RWPE1 (cell line): ENCODE results near the gene SLC29A4.
"Not testable (repeated sequence)": the region's sequence is repeated elsewhere in the genome, so short reads cannot be mapped to it uniquely, and the experiment has no call there.

Experiments
- CTCF ChIA-PET: fragments of 350-600 bp; sonication (Branson Sonifier 250); formaldehyde crosslinking; extraction: SDS; loops from one replicate; lab custom pipeline; 2021; lab: Yijun Ruan, JAX
- POLR2A ChIA-PET: fragments of 400-600 bp; formaldehyde crosslinking; extraction: SDS; loops from one replicate; lab custom pipeline; 2020; ENCODE audit warnings: antibody characterized with exemption; ENCODE audit not compliant: low non-redundant PET; lab: Yijun Ruan, JAX
- DNase-seq: peaks from one replicate; pipeline ENCODE4 v3.0.0; 2012; ENCODE audit warnings: low spot score
- H3K27ac ChIP-seq: fragments of 450-650 bp; 2 replicates; pipeline ENCODE4 v1.5.1; 2017
- CTCF ChIP-seq: fragments of 450-650 bp; conservative IDR thresholded peaks from 2 replicates; pipeline ENCODE4 v1.5.1; 2017; ENCODE audit warnings: low read depth, mild to moderate bottlenecking

The SLC29A4 gene

GRCh38 chr7:5282543-5283316 is at the start of gene SLC29A4:
Gene SLC29A4, plus strand, starts transcription at chr7:5282943. Its CDS starts 4,874 bp downstream, at chr7:5287817.
- no peak within 1 kb of the TSS for H3K27ac ChIP-seq
- no peak for TF ChIP-seq CTCF
- ChIA-PET POLR2A (no interaction called here), CTCF (no interaction called here)
- no peak for DNase-seq

GRCh38 chr7:5234852-5235831 is 47.6 kb upstream of the SLC29A4 start:
- H3K27ac ChIP-seq = peak overlapping the region; percentile 32; the same call in 1 of the 2 replicates
- CTCF ChIA-PET = interaction anchor here (0.6 kb wide), 1 partner anchor 871 kb away, joined by 4 read pairs; no protein-coding TSS in a partner anchor
- POLR2A ChIA-PET = no interaction called here
- DNase-seq = no peak
- no peak for TF ChIP-seq CTCF

GRCh38 chr7:5237286-5237685 is 45.5 kb upstream of the SLC29A4 start:
- H3K27ac ChIP-seq = no peak overlapping the region
- CTCF ChIA-PET = no interaction called here
- POLR2A ChIA-PET = no interaction called here
- no peak for TF ChIP-seq CTCF
- DNase-seq = no peak

GRCh38 chr7:5238500-5238899 is 44.2 kb upstream of the SLC29A4 start:
- ChIA-PET POLR2A (no interaction called here), CTCF (no interaction called here)
- DNase-seq = no peak
- TF ChIP-seq CTCF = no peak
- H3K27ac ChIP-seq = no peak overlapping the region

- no peak overlapping the region for H3K27ac ChIP-seq
- DNase-seq = no peak
- TF ChIP-seq CTCF = no peak
- POLR2A ChIA-PET = no interaction called here
- CTCF ChIA-PET = interaction anchor here (0.6 kb wide), 1 partner anchor 468 kb away, joined by 3 read pairs; the partner anchor contains the start of gene AP5Z1
These were observed 39.5 kb upstream of the SLC29A4 start for GRCh38 chr7:5243261-5243660.

- POLR2A ChIA-PET = no interaction called here
- TF ChIP-seq CTCF = no peak
- H3K27ac ChIP-seq = no peak overlapping the region
- CTCF ChIA-PET = no interaction called here
- DNase-seq = no peak
These were observed 34.4 kb upstream of the SLC29A4 start for GRCh38 chr7:5248201-5248885.

GRCh38 chr7:5250787-5251186 is 32.0 kb upstream of the SLC29A4 start:
- CTCF ChIA-PET = interaction anchor here (1.4 kb wide), 1 partner anchor 11 kb away, joined by 5 read pairs; no protein-coding TSS in a partner anchor
- POLR2A ChIA-PET, DNase-seq, H3K27ac ChIP-seq: not testable (repeated sequence)

GRCh38 chr7:5253529-5253928 is 29.2 kb upstream of the SLC29A4 start:
- H3K27ac ChIP-seq, CTCF ChIA-PET, POLR2A ChIA-PET, DNase-seq: not testable (repeated sequence)

GRCh38 chr7:5254371-5254770 is 28.4 kb upstream of the SLC29A4 start:
- H3K27ac ChIP-seq, POLR2A ChIA-PET, DNase-seq: not testable (repeated sequence)
- CTCF ChIA-PET = interaction anchor here (0.7 kb wide), 1 partner anchor 14 kb away, joined by 4 read pairs; no protein-coding TSS in a partner anchor
